ENCODE results near the gene ACMSD. TPM values are rescaled to one million over a fixed set of nuclear protein-coding genes. Genes with fewer than 3 reads are reported as not detected.

The ACMSD gene
- total and polyA plus RNA-seq, 2 of the 13 experiments (the other 11 are each of a cell fraction or from before 2014, with no cell fraction given) = not detected

GRCh38 chr2:134875309-134875708 lies 36.9 kb downstream of the ACMSD start (continued):
- TF ChIP-seq ZBED4 (CRISPR knock-in tag; IDR thresholded peaks at IDR 0.05; ENCODE audit: borderline replicate concordance) (no peak), SNAPC4 (CRISPR knock-in tag; IDR thresholded peaks at IDR 0.05) (no peak), CCAR2 (optimal IDR thresholded peaks at IDR 0.05; ENCODE audit: low read depth, low read length) (no peak), NFYC (CRISPR knock-in tag; IDR thresholded peaks at IDR 0.05) (no peak)
